CD14-positive monocyte (primary cell): ENCODE results near the gene TNFSF13B. TPM values are rescaled to one million over a fixed set of nuclear protein-coding genes. Genes with fewer than 3 reads are reported as not detected.
A peak's percentile ranks its signal among the peaks of the same experiment; 100 is the strongest.

ENCODE experiments used
- DNase-seq, 3 donors: peaks; one replicate each; pipeline ENCODE4 v3.0.0-alpha.2; 2011 to 2022
- H2AFZ ChIP-seq: 2 replicates; pipeline ENCODE4 v1.6.0; 2012; ENCODE audit warnings: mild to moderate bottlenecking, low read depth, low read length, inconsistent platforms; ENCODE audit not compliant: insufficient read depth, poor library complexity, severe bottlenecking
- H3K27ac ChIP-seq, 2 donors: 1 replicate in 1 of 2; 2 replicates in 1 of 2; pipeline ENCODE4 v1.5.1; 2012 to 2013; ENCODE audit warnings: low read length in 2 of 2, control low read depth in 1 of 2, inconsistent platforms in 1 of 2, low read depth in 1 of 2, mild to moderate bottlenecking in 1 of 2
- H3K27me3 ChIP-seq, 2 donors: one replicate each; pipeline versions ENCODE4 v1.6.0 to v1.6.1; 2011 to 2013; ENCODE audit warnings: low read length in 2 of 2; ENCODE audit not compliant: control insufficient read depth in 2 of 2, insufficient read depth in 2 of 2
- H3K36me3 ChIP-seq, 2 donors: replicated peaks in 1 of 2; 1 replicate in 1 of 2; 2 replicates in 1 of 2; pipeline versions ENCODE4 v1.5.1 to v1.6.1; 2012 to 2013; ENCODE audit warnings: low read length in 2 of 2, control low read depth in 1 of 2, inconsistent platforms in 1 of 2, mild to moderate bottlenecking in 1 of 2; ENCODE audit not compliant: insufficient read depth in 2 of 2, control insufficient read depth in 1 of 2
- H3K4me1 ChIP-seq, 2 donors: 1 replicate in 1 of 2; 2 replicates in 1 of 2; pipeline versions ENCODE4 v1.5.1 to v1.6.1; 2012 to 2013; ENCODE audit warnings: low read length in 2 of 2, control low read depth in 1 of 2, inconsistent platforms in 1 of 2, mild to moderate bottlenecking in 1 of 2, moderate library complexity in 1 of 2; ENCODE audit not compliant: insufficient read depth in 2 of 2, control insufficient read depth in 1 of 2
- H3K4me2 ChIP-seq: replicated peaks from 2 replicates; pipeline ENCODE3; 2012; ENCODE audit warnings: low read length, moderate library complexity, mild to moderate bottlenecking; ENCODE audit not compliant: poor library complexity, severe bottlenecking; ENCODE audit errors: extremely low read depth
- H3K4me3 ChIP-seq, 3 experiments: fragments of 200-600 bp in 1 of 3; sonication (generic) in 1 of 3; replicated peaks in 1 of 3; 1 replicate in 2 of 3; 2 replicates in 1 of 3; pipeline ENCODE4 v1.5.1; 2011 to 2013; ENCODE audit warnings: low read length in 3 of 3, mild to moderate bottlenecking in 3 of 3, control low read depth in 2 of 3, low read depth in 2 of 3, inconsistent platforms in 1 of 3, moderate library complexity in 1 of 3
- H3K79me2 ChIP-seq: 2 replicates; pipeline ENCODE4 v1.6.0; 2012; ENCODE audit warnings: mild to moderate bottlenecking, control low read depth, inconsistent platforms, low read length, moderate library complexity; ENCODE audit not compliant: insufficient read depth
- H3K9ac ChIP-seq: 2 replicates; pipeline ENCODE4 v1.6.0; 2017; ENCODE audit warnings: low read length, mild to moderate bottlenecking; ENCODE audit not compliant: insufficient read depth, poor library complexity, severe bottlenecking
- H3K9me3 ChIP-seq, 2 donors: replicated peaks in 1 of 2; 1 replicate in 1 of 2; 2 replicates in 1 of 2; pipeline versions ENCODE4 v1.5.1 to v1.6.1; 2012 to 2013; ENCODE audit warnings: low read length in 2 of 2, control low read depth in 1 of 2; ENCODE audit not compliant: control insufficient read depth in 1 of 2, insufficient read depth in 1 of 2
- H4K20me1 ChIP-seq: 2 replicates; pipeline ENCODE4 v1.6.0; 2012; ENCODE audit warnings: mild to moderate bottlenecking, low read length, control low read depth, moderate library complexity; ENCODE audit not compliant: insufficient read depth
- H3K27ac Mint-ChIP-seq, 7 donors: one replicate each; pipeline ENCODE4 v1.8.0; 2020; ENCODE audit warnings: mild to moderate bottlenecking in 7 of 7, mixed read lengths in 7 of 7, moderate library complexity in 6 of 7, inconsistent platforms in 2 of 7
- H3K27me3 Mint-ChIP-seq, 3 donors: one replicate each; pipeline ENCODE4 v1.8.0; 2021 to 2022; ENCODE audit warnings: low read depth in 3 of 3, mild to moderate bottlenecking in 3 of 3, mixed read lengths in 3 of 3, moderate library complexity in 3 of 3, inconsistent platforms in 1 of 3
- H3K36me3 Mint-ChIP-seq, 2 donors: one replicate each; pipeline ENCODE4 v1.8.0; 2020; ENCODE audit warnings: mixed read lengths in 2 of 2, inconsistent platforms in 1 of 2, mild to moderate bottlenecking in 1 of 2
- H3K4me1 Mint-ChIP-seq: one replicate; pipeline ENCODE4 v1.8.0; 2020; ENCODE audit warnings: mild to moderate bottlenecking, mixed read lengths
- H3K4me3 Mint-ChIP-seq, 2 donors: one replicate each; pipeline ENCODE4 v1.8.0; 2020; ENCODE audit warnings: mild to moderate bottlenecking in 2 of 2, mixed read lengths in 2 of 2, moderate library complexity in 1 of 2
- H3K9me3 Mint-ChIP-seq, 7 donors: one replicate each; pipeline ENCODE4 v1.8.0; 2020 to 2022; ENCODE audit warnings: mixed read lengths in 7 of 7, mild to moderate bottlenecking in 6 of 7, moderate library complexity in 6 of 7, inconsistent platforms in 2 of 7
- WGBS: methylation state at CpG from one replicate; pipeline ENCODE4 v1.1.5; 2013; ENCODE audit warnings: missing lambda C conversion rate; ENCODE audit not compliant: insufficient coverage; 5-methylcytosine and 5-hydroxymethylcytosine counted together
- intact Hi-C, 2 donors: fragments of 100-400 bp; cut with micrococcal nuclease; formaldehyde crosslinking; loops; one replicate each; pipeline versions ENCODE4 v1.15.0 to v1.15.1; 2023
- polyA plus RNA-seq, 3 donors: library from polyadenylated mRNA; depleted of rRNA in 1 of 3; unstranded in 2 of 3; stranded (reverse) in 1 of 3; fragments of 300-500 nt in 2 of 3; fragments of >200 nt in 1 of 3; fragmentation: Illumina TruSeq in 2 of 3; gene quantifications; 1 replicate in 2 of 3; 2 replicates in 1 of 3; pipeline ENCODE4 v1.2.3, GENCODE V29; 2012 to 2021
- TF ChIP-seq, protein P1 (sequence below): fragments of 200-600 bp; IDR thresholded peaks from one replicate; pipeline ENCODE4 v1.8.0; 2022; ENCODE audit warnings: antibody characterized with exemption, mild to moderate bottlenecking

TNFSF13B gene
- polyA plus RNA-seq, 3 donors: 117 to 587 (median 558) TPM

DNA sequence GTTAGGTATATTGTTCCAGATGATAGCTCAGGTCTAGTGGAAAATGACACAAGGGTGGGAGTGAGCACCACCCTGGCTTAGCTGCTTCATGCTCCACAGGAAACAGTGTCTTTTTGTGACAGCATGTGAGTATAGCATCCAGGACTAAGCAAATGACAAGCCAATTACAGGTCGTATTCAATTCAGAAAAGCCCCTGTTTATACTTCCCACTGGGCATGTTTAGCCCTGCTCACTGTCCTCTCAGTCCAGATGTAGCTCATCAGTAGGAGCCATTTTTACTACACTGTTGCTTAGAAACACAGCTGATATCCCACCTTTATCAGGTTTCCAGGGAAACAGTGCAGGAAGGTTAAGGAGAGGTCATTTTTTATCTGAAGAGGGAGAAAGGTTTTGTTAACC is 43.3 kb upstream of the TNFSF13B start:
- H3K79me2 ChIP-seq: peaks cover 89% of the 10 kb centered on the region
- TF ChIP-seq, protein P1, sequence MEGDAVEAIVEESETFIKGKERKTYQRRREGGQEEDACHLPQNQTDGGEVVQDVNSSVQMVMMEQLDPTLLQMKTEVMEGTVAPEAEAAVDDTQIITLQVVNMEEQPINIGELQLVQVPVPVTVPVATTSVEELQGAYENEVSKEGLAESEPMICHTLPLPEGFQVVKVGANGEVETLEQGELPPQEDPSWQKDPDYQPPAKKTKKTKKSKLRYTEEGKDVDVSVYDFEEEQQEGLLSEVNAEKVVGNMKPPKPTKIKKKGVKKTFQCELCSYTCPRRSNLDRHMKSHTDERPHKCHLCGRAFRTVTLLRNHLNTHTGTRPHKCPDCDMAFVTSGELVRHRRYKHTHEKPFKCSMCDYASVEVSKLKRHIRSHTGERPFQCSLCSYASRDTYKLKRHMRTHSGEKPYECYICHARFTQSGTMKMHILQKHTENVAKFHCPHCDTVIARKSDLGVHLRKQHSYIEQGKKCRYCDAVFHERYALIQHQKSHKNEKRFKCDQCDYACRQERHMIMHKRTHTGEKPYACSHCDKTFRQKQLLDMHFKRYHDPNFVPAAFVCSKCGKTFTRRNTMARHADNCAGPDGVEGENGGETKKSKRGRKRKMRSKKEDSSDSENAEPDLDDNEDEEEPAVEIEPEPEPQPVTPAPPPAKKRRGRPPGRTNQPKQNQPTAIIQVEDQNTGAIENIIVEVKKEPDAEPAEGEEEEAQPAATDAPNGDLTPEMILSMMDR: no peak
- H3K9ac ChIP-seq: no peak overlapping the region
- no peak for DNase-seq
- H3K36me3 ChIP-seq: peaks cover 10 to 23% of the 10 kb centered on the region in 2 donors
- H3K4me3 ChIP-seq: no peak overlapping the region
- Mint-ChIP-seq H3K36me3 (peaks cover 16 to 17% of the 10 kb centered on the region in 2 donors), H3K27ac (peak overlapping the region in 2 of 7 donors; percentile 21 to 29), H3K4me3 (no peak overlapping the region), H3K27me3 (no peaks in the 10 kb centered on the region), H3K4me1 (peaks cover 12% of the 10 kb centered on the region), H3K9me3 (no peaks in the 10 kb centered on the region)
- peaks cover 38% of the 10 kb centered on the region for H4K20me1 ChIP-seq
- intact Hi-C loops: loop anchor here in 1 of 2 donors (10.0 kb wide), 2 partner anchors 99 to 279 kb away; no protein-coding TSS in a partner anchor
- 50% methylated on average over 1 of the region's 1 CpG for WGBS
- H3K27me3 ChIP-seq: no peaks in the 10 kb centered on the region
- no peak overlapping the region for H3K27ac ChIP-seq
- H3K9me3 ChIP-seq: no peaks in the 10 kb centered on the region
- H2AFZ ChIP-seq: no peak overlapping the region
- H3K4me2 ChIP-seq: no peak overlapping the region
- no peaks in the 10 kb centered on the region for H3K4me1 ChIP-seq

DNA sequence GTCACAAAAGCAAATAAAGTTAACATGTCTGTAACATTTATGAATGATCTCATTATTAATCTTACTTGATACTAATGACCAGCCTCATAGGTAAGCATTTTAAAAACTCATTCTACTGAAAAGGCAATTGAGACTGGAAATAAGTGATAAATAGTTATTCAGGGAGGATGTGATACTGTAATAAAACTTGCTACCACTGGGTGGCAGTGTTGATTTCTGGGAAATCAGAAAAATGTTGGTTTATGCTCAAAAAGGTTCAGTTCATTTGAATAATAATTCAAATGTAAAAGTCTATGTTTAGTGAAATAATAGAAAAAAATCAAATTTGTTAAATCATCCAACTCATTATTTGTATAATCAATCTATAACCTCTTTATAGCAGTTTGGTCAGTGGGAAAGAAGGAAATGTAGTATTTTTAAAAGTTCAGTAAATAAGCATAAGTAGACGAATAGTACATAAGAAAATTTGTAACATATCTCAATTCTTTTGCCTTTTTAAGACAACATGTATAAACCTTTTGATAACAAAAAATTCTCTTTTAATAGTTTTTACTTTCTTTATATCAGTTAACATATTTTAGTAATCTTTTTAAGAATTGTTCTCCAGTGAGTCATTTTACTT is 41.8 kb upstream of the TNFSF13B start:
- Histone ChIP-seq H3K27ac (no peak overlapping the region), H3K4me1 (no peaks in the 10 kb centered on the region), H3K4me2 (no peak overlapping the region), H2AFZ (no peak overlapping the region), H3K4me3 (no peak overlapping the region), H3K79me2 (peaks cover 84% of the 10 kb centered on the region), H3K9ac (no peak overlapping the region), H3K9me3 (no peaks in the 10 kb centered on the region), H3K27me3 (no peaks in the 10 kb centered on the region), H3K36me3 (peaks cover 10 to 23% of the 10 kb centered on the region in 2 donors), H4K20me1 (peaks cover 39% of the 10 kb centered on the region)
- peak overlapping the region in 1 of 7 donors; percentile 25 for H3K27ac Mint-ChIP-seq
- DNase-seq: peak; percentile 38 to 53 (median 46)
- TF ChIP-seq, protein P1: peak; percentile 90
- no peaks in the 10 kb centered on the region for H3K9me3 Mint-ChIP-seq
- no peak overlapping the region for H3K4me3 Mint-ChIP-seq
- H3K36me3 Mint-ChIP-seq: peaks cover 13 to 19% of the 10 kb centered on the region in 2 donors
- WGBS: no CpG with 5 or more reads among the region's 1 CpG
- intact Hi-C loops: loop anchor here in 1 of 2 donors (10.0 kb wide), 2 partner anchors 97 to 277 kb away; no protein-coding TSS in a partner anchor
- no peaks in the 10 kb centered on the region for H3K27me3 Mint-ChIP-seq
- H3K4me1 Mint-ChIP-seq: peaks cover 9% of the 10 kb centered on the region
